ENCODE results near the gene FOXO6.

- TF ChIP-seq TCF7L2 (IDR thresholded peaks at IDR 0.05; ENCODE audit: low read depth, low read length) (no peak), CTCF (IDR thresholded peaks at IDR 0.05 in 2 of 3, conservative IDR thresholded peaks at IDR 0.05 in 1 of 3; ENCODE audit: insufficient read depth in 2 of 3, low read depth in 1 of 3, low read length in 3 of 3) (no peak), FOXM1 (IDR thresholded peaks at IDR 0.05; ENCODE audit: low read depth) (no peak), FOXM1 (CRISPR knock-in tag; IDR thresholded peaks at IDR 0.05; ENCODE audit: low read depth) (no peak), ZNF609 (CRISPR knock-in tag; IDR thresholded peaks at IDR 0.05; ENCODE audit: borderline replicate concordance) (no peak), ATF7 (IDR thresholded peaks at IDR 0.05) (no peak), NR2F6 (CRISPR knock-in tag; IDR thresholded peaks at IDR 0.05) (no peak), ETV6 (IDR thresholded peaks at IDR 0.05; ENCODE audit: borderline replicate concordance in 1 of 2, low read depth in 2 of 2, low read length in 1 of 2) (no peak), ETV6 (CRISPR knock-in tag; IDR thresholded peaks at IDR 0.05; ENCODE audit: borderline replicate concordance) (no peak)
These were observed 32.6 kb downstream of the FOXO6 start for GRCh38 chr1:41393716-41394368.

All from K562 (cell line).